ENCODE measurements around the gene FAAP100. TPM values are rescaled to one million over a fixed set of nuclear protein-coding genes. Genes with fewer than 3 reads are reported as not detected.
A peak's percentile ranks its signal among the peaks of the same experiment; 100 is the strongest.

Gene FAAP100
- total RNA-seq, 4 donors from 2014 or later, result 14.4 to 27.9 (median 15.6) TPM

DNA sequence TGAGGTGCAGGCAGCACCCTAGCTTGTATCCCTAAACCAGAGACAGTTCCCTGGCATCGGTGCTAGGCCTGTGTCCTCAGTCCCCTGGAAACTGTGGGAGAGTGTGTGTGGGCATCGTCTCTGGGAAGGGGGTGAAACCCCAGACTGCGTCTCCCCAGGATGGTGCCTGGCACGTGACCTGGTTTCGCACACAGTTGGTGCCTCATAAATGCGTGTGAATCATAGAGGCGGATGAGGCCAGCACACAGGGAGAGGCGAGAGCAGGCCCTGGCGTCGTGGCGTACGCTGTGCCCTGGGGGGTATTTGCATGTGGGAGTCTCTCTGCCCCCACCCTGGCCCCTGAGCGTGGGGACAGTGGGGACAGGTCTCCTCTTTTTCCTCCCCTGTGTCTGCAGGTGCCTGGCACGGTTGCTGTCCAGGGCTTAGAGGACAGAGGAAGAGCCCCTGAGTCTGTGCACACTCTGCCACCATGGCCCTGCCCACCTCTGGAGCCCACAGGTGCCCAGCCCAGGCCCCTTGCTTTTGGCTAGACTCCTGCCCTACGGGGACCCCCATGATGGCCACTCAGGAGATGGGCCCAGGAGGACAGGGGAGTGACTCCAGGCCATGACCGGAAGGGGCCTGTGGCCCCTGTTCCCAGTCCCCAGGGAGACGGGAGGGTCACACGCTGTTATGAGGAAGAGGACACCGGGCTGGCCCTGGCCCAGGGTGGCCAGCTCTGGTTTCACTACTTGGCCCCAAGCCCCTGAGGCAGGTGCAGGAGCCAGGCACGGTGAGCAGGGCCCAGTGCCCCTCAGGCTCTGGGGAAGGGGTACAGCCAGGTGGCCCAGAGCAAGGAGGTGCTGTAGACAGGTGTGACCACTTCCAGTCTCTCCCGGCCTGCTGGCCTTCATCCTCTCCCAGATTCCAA lies 25.2 kb downstream of the FAAP100 start:
- DNase-seq (peak; percentile 44 to 47), ATAC-seq (peak; percentile 55 to 80)
- no peaks in the 10 kb centered on the region for H3K9me3 ChIP-seq
- no peaks in the 10 kb centered on the region for H3K36me3 ChIP-seq
- H3K27me3 ChIP-seq, result peaks cover 42 to 58% (median 53%) of the 10 kb centered on the region in 3 donors
- intact Hi-C loops (cut with DNase I; ENCODE audit: low total_unique reads) (no loop called here), in situ Hi-C loops (cut with MboI; ENCODE audit: low sequenced_read_pairs in 4 of 4) (no loop called here)
- TF ChIP-seq POLR2A (IDR thresholded peaks at IDR 0.05), result no peak
- TF ChIP-seq, protein P1, sequence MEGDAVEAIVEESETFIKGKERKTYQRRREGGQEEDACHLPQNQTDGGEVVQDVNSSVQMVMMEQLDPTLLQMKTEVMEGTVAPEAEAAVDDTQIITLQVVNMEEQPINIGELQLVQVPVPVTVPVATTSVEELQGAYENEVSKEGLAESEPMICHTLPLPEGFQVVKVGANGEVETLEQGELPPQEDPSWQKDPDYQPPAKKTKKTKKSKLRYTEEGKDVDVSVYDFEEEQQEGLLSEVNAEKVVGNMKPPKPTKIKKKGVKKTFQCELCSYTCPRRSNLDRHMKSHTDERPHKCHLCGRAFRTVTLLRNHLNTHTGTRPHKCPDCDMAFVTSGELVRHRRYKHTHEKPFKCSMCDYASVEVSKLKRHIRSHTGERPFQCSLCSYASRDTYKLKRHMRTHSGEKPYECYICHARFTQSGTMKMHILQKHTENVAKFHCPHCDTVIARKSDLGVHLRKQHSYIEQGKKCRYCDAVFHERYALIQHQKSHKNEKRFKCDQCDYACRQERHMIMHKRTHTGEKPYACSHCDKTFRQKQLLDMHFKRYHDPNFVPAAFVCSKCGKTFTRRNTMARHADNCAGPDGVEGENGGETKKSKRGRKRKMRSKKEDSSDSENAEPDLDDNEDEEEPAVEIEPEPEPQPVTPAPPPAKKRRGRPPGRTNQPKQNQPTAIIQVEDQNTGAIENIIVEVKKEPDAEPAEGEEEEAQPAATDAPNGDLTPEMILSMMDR (IDR thresholded peaks at IDR 0.05 in 4 of 5, conservative IDR thresholded peaks at IDR 0.05 in 1 of 5), result no peak
- H3K4me1 ChIP-seq, result peaks cover 12 to 17% of the 10 kb centered on the region in 2 donors
- H3K27ac ChIP-seq, result no peak overlapping the region
- no peak overlapping the region for H3K4me3 ChIP-seq

DNA sequence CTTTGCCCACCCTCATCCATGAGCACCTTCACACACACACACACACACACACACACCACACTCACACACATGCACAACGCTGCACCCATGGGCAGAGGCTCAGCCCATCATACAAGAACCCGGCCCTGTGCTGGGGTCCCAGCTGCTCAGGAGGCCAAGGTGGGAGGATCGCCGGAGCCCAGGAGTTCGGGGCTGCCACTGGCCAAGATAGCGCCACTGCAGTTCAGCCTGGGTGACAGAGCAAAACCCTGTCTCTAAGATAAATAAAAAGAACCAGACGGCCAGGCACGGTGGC lies 27.3 kb downstream of the FAAP100 start:
- Histone ChIP-seq H3K9me3 (no peaks in the 10 kb centered on the region), H3K4me1 (peaks cover 20 to 26% of the 10 kb centered on the region in 2 donors), H3K36me3 (no peaks in the 10 kb centered on the region), H3K27me3 (peaks cover 42 to 63% (median 58%) of the 10 kb centered on the region in 3 donors), H3K4me3 (no peak overlapping the region), H3K27ac (no peak overlapping the region)
- intact Hi-C loops (cut with DNase I; ENCODE audit: low total_unique reads), result no loop called here
- TF ChIP-seq, protein P1 (IDR thresholded peaks at IDR 0.05 in 4 of 5, conservative IDR thresholded peaks at IDR 0.05 in 1 of 5), result no peak
- TF ChIP-seq POLR2A (IDR thresholded peaks at IDR 0.05), result no peak
- DNase-seq, result no peak
- ATAC-seq, result no peak
- in situ Hi-C loops (cut with MboI; ENCODE audit: low sequenced_read_pairs in 4 of 4), result no loop called here

DNA sequence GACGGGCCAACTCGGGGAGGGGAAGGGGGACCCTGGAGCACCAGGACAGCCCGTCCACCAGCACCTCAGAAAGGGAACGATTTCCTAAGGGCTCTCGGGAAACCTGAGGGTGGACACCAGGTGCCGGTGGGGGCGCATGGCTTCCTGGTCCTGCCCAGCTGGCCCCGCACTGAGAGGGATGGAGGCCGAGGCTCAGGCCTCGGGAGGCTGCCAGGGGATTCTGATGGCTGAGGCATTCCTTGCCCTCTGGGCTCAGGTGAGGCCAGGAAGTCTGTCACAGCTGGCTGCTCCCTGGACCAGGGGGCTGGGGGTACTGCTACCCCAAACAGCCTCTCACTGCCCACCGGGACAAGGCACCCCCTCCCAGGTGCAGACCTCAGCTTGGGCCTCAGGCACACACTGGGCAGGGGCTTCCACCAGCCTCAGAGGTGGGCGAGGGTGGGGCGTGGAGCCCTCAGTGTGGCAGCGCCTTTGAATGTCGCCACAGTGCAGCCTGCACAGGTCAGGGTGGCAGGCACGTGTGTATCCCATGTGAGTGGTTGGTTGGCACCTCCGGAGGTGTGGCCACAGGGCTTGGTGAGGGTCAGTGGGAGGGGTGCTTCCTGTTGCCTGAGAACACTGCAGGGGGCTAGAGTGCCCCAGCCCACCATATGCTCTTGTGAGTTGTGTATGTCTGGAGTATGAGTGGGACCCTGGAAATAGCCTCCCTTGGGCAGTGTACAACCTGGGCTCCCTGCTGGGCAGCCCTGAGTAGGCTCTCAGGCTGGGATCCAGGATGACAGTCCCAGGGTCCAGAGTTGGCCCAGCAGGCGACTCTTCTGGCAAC lies 27.9 kb downstream of the FAAP100 start:
- in situ Hi-C loops (cut with MboI; ENCODE audit: low sequenced_read_pairs in 4 of 4), result no loop called here
- H3K36me3 ChIP-seq, result no peaks in the 10 kb centered on the region
- intact Hi-C loops (cut with DNase I; ENCODE audit: low total_unique reads), result no loop called here
- no peak overlapping the region for H3K27ac ChIP-seq
- no peak overlapping the region for H3K4me3 ChIP-seq
- ATAC-seq, result no peak
- H3K27me3 ChIP-seq, result peaks cover 38 to 65% (median 60%) of the 10 kb centered on the region in 3 donors
- H3K4me1 ChIP-seq, result peaks cover 23 to 31% of the 10 kb centered on the region in 2 donors
- TF ChIP-seq POLR2A (IDR thresholded peaks at IDR 0.05), result no peak
- TF ChIP-seq, protein P1 (IDR thresholded peaks at IDR 0.05 in 4 of 5, conservative IDR thresholded peaks at IDR 0.05 in 1 of 5), result no peak
- no peak for DNase-seq
- no peaks in the 10 kb centered on the region for H3K9me3 ChIP-seq

DNA sequence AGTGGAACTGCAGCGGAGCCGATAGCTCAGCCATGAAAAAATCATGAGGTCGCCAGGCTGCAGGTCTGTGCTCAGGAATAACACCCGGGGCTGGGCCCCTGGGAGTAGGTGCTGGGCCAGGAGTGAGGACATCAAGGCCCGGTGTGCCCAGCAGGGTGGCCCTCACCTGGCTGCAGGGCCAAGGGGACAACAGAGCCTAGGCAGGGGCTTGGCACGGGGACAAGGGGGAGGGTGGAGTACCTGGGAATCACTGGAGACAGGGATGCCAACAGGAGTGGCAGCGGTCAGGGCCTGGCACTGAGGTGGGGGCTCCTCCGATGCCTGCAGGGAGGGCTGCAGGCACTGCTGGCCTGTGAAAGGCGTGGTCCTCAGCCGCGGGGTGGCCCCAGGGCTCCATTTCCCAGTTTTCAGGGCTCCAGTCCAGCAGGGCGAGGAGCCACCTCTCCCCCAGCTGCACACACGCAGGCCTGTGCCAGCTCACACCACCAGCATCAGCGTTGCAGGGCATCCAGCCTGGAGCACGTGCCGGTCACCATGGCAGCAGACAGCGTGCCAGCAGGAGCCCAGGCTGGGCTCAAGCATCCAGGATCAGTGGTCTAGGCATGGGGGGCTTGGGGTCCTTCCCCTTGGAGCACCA lies 28.6 kb downstream of the FAAP100 start:
- in situ Hi-C loops (cut with MboI; ENCODE audit: low sequenced_read_pairs in 4 of 4) (no loop called here), intact Hi-C loops (cut with DNase I; ENCODE audit: low total_unique reads) (no loop called here)
- ATAC-seq (no peak), DNase-seq (no peak)
- peaks cover 27 to 37% of the 10 kb centered on the region in 2 donors for H3K4me1 ChIP-seq
- H3K36me3 ChIP-seq, result no peaks in the 10 kb centered on the region
- H3K27me3 ChIP-seq, result peaks cover 31 to 62% (median 56%) of the 10 kb centered on the region in 3 donors
- no peak overlapping the region for H3K27ac ChIP-seq
- no peak overlapping the region for H3K4me3 ChIP-seq
- no peak for TF ChIP-seq POLR2A (IDR thresholded peaks at IDR 0.05)
- TF ChIP-seq, protein P1 (IDR thresholded peaks at IDR 0.05 in 4 of 5, conservative IDR thresholded peaks at IDR 0.05 in 1 of 5), result no peak
- no peaks in the 10 kb centered on the region for H3K9me3 ChIP-seq
